ENCODE data around the gene FSTL5.

DNA sequence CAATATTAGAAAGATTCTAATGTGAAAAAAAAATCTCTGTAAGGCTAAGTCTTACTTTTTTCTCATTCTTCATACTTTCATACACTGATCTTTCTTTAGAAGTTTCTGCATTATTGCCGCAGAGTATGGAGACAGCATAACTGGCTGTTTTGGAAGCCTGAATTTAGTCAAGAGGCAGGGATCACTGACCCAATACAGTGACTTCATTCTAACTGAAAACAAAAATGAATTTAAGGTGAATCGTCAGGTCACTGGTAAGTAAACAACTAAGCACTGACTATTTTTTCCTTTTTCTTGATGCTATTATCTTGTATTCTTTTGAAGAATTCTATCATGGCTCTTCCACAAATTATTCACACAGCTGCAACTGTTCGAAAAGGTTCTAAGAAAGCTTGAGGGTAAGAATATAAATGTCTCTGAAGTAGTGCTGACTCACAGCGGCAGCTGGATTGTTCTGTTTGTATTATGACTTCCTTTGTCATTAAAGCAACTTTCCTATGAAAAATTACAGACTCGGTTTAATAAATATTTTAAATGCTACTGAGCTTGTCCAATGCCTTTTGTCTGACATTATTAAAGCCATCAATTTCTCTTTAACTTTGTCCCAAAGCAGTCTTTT lies 609.3 kb downstream of the FSTL5 start:
- TF ChIP-seq, protein P1, sequence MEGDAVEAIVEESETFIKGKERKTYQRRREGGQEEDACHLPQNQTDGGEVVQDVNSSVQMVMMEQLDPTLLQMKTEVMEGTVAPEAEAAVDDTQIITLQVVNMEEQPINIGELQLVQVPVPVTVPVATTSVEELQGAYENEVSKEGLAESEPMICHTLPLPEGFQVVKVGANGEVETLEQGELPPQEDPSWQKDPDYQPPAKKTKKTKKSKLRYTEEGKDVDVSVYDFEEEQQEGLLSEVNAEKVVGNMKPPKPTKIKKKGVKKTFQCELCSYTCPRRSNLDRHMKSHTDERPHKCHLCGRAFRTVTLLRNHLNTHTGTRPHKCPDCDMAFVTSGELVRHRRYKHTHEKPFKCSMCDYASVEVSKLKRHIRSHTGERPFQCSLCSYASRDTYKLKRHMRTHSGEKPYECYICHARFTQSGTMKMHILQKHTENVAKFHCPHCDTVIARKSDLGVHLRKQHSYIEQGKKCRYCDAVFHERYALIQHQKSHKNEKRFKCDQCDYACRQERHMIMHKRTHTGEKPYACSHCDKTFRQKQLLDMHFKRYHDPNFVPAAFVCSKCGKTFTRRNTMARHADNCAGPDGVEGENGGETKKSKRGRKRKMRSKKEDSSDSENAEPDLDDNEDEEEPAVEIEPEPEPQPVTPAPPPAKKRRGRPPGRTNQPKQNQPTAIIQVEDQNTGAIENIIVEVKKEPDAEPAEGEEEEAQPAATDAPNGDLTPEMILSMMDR (IDR thresholded peaks at IDR 0.05 in 4 of 5, conservative IDR thresholded peaks at IDR 0.05 in 1 of 5): no peak
- TF ChIP-seq POLR2A (IDR thresholded peaks at IDR 0.05): no peak
